Activated CD4-positive, alpha-beta T cell treated with anti-CD3 and anti-CD28 coated beads, Interleukin-2, Interleukin-6, amounts not matched to agents 100 ng/mL and 50 ng/mL, durations not matched to agents 16 hours and 8 hours (primary cell): ENCODE data around the gene TNFRSF19.

Experiments
- DNase-seq: peaks from one replicate; pipeline ENCODE4 v3.0.0-alpha.2; 2020

TNFRSF19 gene

DNA sequence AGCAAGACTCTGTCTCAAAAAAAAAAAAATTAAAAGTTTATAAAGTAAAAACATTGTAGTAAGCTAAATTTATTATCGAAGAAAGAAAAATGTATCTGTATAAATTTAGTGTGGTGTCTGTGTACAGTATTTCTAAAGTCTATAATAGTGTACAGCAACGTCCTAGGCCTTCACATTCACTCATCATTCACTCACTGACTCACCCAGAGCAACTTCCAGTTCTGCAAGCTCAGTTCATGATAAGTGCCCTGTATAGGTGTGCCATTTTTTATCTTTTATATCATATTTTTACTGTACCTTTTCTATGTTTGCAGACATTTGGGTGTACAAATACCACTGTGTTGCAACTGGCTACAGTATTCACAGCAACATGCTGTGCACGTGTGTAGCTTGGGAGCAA lies 118.1 kb downstream of the TNFRSF19 start:
- no peak for DNase-seq

- DNase-seq: no peak
Observed at GRCh38 chr13:23690668-23691067, 120.5 kb downstream of the TNFRSF19 start.

DNA sequence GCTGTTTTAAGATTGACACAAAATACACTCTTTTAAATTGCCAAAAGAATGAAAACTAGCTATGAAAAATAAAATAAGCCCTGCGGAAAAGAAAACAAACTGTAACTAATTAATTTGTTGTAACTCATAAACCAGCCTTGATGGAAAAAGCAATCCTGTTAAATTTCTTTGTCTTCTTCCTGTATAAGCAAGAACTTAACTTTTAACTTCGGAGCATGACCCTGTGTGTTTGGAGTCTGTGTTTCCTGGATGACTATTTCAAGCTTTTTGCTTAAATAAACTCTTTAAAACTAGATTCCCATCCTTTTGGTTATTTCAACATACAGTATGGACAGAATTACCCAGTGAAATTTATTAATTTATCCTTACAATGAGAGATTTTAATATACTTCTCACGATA lies 122.6 kb downstream of the TNFRSF19 start:
- no peak for DNase-seq

- no peak for DNase-seq
Observed at GRCh38 chr13:23695196-23695595, 125.0 kb downstream of the TNFRSF19 start.

- peak; percentile 47 for DNase-seq
Observed at GRCh38 chr13:23695711-23696464, 125.7 kb downstream of the TNFRSF19 start.

GRCh38 chr13:23696610-23697009 lies 126.4 kb downstream of the TNFRSF19 start:
- no peak for DNase-seq

DNA sequence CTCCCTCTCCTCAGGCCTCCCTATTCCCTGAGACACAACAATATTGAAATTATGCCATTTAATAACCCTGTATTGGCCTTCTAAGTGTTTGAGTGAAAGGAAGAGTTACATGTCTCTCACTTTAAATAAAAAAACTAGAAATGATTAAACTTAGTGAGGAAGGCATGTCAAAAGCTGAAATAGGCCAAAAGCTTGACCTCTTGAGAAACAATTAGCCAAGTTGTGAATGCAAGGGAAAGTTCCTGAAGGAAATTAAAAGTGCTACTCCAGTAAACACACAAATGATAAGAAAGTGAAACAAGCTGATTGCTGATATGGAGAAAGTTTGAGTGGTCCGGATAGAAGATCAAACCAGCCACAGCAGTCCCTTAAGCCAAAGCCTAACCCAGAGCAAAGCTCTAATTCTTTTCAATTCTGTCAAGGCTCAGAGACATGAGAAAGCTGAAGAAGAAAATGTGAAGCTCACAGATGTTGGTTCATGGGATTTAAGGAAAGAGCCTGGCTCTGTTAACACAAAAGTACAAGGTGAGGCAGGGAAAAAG lies 127.6 kb downstream of the TNFRSF19 start:
- DNase-seq: no peak

DNA sequence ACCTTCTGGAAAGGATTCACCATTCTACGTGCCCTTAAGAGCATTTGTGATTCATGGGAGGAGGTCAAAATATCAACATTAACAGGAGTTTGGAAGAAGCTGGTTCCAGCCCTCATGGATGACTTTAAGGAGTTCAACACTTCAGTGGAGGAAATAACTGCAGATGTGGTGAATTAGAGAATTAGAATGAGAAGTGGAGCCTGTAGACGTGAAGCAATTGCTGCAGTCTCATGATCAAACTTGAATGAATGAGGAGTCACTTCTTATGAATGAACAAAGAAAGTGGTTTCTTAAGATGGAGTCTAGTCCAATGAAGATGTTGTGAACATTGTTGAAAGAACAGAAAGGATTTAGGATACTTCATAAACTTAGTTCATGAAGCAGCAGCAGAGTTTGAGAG lies 129.1 kb downstream of the TNFRSF19 start:
- DNase-seq: no peak

DNA sequence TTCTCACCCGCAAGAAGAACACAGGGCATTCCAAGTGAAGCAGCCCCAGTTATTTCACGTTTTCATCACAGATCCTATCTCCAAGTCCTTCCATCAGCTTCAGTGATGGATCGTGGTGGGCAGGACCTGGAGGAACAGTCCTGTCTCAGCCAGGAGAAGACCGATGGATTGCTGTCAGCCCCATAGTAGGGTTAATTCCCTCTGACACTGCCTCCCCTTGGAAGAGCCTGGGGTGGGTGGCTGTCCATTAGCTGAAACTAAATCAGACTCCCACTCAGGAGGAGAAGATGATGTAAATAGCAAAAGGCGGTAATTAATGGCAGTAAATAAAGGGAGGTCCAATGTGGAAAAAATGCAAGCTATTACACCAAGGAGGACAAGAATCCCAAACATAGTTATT lies 131.0 kb downstream of the TNFRSF19 start:
- DNase-seq: no peak

DNA sequence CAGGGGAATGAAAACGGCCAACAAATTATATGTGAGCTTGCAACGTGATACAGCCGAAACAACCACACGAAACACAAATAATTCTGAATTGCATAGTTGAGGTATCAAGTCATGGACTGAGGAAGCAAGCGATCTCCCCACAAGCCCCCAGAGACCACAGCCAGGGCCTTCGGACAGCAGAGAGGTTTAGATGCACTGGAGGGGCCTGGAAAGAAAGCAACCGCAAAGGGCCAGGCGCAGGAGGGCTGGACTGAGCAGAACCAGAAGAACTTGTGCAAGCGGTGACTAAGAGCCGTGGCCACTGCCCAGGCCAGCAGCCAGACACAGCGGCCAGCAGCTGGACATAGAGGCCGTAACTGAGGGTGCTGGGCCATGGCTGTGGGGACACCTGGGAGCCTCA lies 131.4 kb downstream of the TNFRSF19 start:
- DNase-seq: no peak

GRCh38 chr13:23703246-23703860 lies 133.1 kb downstream of the TNFRSF19 start:
- DNase-seq: no peak

GRCh38 chr13:23705583-23705982 lies 135.4 kb downstream of the TNFRSF19 start:
- DNase-seq: no peak

- peak; percentile 27 for DNase-seq
Observed at GRCh38 chr13:23707674-23708073, 137.5 kb downstream of the TNFRSF19 start.

GRCh38 chr13:23709536-23709935 lies 139.3 kb downstream of the TNFRSF19 start:
- no peak for DNase-seq

DNA sequence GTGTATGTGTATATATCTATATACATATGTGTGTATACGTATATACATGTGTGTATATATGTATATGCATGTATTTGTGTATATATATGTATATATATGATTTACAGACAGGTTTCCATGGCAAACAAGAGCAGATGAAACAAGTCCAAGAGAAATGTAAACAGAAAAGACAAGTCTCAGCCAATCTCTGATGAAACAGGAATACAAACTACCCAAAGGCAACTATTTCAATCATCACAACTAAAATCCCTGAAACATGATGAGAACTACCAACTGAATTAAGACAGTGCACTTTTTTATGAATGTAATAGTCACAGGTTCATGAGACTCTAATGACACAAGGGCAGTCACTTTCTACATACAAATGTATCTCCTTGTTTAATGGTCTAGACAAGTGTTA lies 140.2 kb downstream of the TNFRSF19 start:
- DNase-seq: no peak

DNA sequence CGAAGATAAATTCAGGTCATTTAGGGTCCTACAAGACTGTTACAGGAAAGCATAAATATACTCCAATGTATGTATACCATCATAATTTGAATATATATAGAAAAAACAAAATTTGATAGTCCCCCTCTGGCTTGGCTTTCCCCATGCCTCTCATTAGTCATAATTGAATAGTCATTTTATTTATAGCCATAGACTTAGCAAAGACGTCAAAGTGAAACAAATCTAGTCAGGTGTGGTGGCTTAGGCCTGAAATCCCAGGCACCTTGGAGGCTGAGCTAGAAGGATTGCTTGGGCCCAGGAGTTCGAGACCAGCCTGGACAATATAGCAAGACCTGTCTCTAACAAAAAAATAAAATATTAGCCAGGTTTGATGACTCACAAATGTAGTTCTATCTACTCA lies 141.1 kb downstream of the TNFRSF19 start:
- DNase-seq: no peak

- DNase-seq: no peak
Observed at GRCh38 chr13:23714672-23715071, 144.5 kb downstream of the TNFRSF19 start.

DNA sequence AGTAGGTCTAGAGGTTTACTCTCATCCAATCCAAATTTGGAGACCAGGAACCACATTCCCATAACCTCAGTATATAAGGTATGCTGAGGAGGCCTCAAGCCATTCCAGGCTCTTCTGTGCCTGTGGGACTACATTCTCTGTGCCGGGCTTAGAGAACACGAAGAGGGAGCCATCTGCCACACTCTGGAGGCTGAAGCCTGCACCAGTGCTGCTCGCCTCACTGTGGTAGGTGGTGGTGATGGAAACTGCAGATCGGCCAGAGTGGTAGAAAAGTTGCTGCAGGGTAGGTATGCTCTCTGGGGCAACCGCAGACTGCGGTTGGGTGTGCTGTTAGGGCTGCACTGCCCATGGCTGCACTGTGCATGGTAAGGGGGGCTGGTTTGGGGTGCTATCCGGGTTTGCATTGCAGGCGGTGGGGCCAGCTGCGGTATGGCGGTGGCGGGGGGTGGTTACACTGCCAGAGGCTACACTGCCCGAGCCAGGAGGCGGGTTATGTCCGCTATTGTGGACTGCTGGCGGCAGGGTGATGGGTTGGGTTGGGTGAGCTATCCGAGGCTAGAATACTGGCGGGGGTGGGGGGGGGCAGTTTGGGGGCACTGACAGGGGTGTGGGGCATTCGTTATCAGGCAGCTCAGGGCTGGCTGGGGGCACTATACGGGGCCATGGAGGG lies 145.0 kb downstream of the TNFRSF19 start:
- DNase-seq: no peak

GRCh38 chr13:23715762-23716235 lies 145.6 kb downstream of the TNFRSF19 start:
- DNase-seq: peak; percentile 45

GRCh38 chr13:23716401-23716800 lies 146.2 kb downstream of the TNFRSF19 start:
- DNase-seq: no peak

DNA sequence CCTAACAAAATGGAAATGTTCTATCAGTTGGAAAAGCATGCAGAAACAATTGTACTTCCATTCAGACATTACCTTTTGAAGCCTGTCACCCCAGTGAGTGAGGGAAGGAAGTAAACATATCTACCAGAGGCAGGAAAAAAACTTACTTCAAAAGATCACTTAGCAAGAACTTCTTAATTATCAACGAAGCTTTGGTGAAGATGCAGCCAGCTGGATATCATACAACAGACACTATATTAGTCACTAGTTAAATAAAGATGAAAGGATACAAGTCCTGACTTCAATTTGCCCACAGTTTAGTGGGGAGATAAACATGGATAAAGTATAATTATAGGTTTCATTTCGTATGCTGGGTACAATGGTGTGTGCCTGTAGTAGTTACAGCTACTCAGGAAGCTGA lies 148.8 kb downstream of the TNFRSF19 start:
- DNase-seq: no peak

DNA sequence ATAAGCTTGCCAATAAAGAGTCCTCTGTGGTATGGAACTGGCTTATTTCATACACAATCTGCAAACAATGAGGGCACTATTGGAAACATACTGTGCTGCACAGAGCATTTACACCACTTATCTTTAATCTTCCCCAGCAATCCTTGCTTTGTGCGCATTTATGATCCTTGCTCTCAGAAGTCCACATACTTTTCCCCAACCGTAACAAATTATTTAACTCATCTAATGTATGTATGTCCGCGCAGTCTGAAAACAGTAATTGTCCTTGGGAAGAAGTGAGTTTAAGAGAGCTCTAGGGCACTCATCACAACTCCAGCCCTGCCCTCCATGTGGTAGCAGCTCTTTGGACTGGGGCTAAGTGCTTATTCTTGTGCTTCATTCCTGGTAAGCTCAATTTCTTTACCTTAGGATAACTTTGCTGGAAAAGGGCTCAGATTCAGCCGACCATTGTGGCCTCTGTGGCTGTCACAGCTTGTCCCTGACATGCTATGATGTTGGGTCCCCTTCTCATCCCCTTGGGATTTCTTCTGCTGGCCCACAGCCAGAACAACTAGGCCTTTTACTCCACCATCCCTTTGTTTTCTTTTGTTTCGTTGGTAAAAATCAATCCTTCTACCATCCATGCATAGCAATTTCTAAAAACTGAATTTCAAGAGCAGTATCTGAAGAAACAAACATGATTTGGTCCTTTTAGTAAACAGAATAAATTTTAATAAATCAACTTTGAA lies 152.7 kb downstream of the TNFRSF19 start:
- DNase-seq: no peak

DNA sequence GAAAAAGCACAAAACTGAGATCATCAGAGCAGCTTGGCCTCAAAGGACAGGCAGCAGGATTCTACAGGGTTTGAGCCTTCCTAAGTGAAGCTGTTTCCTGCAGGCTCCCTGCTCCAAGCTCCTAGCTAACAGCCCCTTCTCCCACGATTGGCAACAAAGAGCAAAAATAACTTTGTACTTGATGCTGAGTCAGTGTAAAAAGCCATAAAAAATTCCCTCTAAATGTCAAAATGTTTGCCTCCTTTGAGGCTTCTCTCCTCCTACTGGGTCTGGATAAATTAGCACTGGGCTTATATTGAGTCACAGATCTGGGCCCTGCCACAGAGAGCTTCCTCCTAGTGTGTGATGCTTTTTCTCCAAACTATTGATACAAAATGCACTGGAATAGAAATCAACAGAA lies 153.3 kb downstream of the TNFRSF19 start:
- DNase-seq: no peak
